Epidermal melanocyte (primary cell): ENCODE data around the gene SNRNP48.

ENCODE experiments used
- DNase-seq: peaks from one replicate; pipeline ENCODE4 v3.0.0; 2011; ENCODE audit warnings: low spot score; ENCODE audit not compliant: insufficient read length

SNRNP48 gene

DNA sequence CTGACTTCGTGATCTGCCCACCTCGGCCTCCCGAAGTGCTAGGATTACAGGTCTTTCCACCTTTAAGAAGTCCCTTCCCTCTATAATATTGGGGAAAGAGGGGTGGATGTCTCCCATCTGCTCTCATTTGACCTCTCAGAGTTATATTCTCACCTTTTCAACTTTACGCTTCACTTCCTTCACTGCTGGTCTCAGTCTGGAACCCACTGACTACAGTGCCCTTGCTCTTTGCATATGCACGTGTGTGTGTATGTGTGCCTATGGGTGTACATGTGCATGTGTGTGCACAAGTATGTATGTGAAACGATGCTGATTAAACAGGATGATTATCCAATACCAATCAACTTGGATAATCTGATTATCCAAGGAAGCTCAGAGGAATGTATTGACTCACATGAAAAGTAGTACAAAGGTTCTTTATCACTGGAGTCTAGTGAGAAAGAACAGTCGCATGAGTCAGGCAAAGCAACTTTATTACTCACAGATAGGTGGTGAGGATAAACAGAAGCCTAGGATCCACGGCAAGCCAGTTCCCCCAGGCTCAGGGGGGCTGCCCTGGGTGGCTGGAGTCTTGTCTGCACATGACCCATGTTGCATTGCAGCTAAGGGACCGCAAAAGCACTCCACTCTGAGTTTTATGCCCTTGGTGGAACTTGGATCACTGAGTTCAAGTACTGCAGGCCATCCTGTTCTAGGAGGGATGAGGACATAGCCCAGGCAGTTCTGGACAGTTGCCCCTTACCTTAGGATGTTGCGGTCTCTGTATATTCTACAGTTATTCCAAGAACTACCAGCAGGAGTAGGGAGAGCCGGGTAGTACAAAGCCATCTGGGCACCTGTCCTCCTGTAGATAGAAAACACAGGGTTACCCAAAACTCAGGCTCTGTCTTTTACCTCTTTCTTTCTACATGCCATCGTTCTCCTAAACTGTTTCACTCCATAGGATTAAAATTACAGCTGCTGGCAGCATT, 50.9 kb downstream of the SNRNP48 start:
- DNase-seq = no peak

DNA sequence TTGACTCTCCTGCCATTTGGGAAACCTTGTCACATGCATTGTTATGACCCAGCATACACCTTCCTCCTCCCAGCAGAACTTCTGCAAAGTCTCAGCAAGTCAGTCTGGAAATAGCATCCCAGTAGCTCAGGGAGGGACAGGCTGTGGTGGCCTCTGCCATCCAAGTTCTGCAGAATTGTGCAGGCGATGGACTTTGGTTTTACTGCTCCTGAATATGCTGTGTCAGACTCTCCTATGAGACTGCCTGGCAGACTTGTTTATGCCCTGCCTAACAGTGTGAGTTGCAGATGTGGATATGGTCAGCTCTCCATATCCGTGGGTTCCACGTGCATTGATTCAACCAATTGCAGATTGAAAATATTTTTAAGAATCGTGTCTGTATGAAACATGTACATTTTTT, 52.8 kb downstream of the SNRNP48 start:
- no peak for DNase-seq

DNA sequence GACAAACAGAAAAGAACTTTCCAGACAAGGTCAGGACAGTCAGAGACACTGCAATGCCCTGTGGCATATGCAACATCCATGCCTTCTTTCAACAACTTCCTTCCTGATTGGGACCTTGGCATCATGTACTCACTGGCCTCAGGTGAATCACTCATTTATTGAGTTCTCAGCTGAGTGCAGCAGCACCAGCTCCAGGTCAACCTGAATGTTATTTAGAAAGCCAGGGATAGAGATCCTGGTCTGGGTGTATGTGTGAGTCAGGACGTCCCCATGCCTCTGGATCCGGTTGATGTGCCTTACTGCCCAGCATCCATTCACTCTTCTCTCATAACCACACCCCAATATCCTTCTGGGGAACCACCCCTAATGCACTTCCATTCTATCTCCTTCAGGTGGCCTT, 54.4 kb downstream of the SNRNP48 start:
- no peak for DNase-seq

DNA sequence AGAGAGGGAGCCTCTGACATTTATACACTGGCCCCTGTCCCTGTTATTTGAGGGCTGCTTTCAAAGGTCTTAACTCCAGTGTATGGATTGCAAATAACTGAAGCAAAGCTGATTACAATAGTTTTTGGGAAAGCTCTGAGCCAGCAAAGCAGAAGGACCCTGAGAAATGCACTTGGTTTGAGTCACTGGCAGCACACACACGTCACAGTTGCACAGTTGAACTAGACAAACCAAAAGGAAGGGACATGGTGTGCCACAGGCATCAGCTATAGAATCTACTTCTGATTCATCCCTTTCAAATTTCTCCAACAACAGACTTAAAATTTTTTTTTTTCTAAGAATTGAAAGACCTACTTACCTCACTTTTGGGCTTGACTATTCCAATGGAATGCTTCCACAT, 56.4 kb downstream of the SNRNP48 start:
- DNase-seq = no peak

DNA sequence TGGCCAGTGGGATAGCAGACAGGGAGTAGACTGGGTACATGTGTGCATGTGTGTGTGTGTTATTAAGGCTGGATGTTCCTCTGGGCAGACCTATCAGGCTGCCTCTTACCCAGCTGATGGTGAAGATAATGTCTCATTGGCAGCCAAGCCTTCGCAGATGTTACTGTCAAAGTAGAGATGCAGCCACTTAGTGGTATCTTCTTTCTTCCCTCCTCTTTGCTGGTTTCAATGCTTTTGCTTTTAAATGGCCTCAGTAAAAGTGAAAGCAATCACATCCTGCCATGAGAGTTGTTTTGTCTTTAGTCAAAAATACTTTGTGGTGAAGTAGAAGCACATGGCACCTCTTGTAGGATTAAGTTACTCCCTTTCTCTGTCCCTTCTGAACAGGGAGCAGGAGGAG, 57.5 kb downstream of the SNRNP48 start:
- DNase-seq = no peak

DNA sequence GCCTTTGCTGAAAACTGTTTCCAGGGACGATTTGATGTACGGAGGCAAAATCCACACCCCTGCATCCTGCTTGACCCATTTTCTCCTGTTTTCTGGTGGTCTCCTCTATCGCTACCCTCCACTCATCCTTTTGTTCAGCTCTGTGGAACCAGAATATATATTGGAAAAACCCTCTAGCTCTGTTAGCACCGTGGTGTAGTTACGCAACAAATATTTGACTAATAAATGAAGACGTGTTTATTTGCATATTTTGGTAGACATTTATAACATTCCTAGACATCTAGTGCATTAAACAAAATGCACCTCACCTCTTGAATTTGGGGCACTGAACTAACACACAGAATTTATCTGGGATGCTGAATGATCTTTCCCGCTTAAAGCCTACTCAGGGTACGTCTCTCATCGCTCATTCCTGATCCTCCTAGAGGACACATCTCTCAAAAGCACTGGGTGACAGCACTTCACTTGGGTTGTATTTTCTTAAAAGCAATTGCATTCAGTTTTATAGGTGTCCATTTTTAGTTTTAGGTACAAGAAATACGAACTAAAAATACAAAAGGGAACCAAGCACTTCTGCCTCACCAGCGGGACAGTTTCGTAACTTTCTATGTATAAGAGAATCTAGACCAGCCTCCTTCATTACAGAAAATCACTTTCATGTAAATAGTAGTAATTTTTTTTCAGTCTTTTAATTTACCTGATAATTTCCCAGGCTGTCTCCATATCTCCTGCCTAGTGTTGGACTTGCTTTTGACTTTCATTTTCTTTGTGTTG, 59.2 kb downstream of the SNRNP48 start:
- DNase-seq = no peak

DNA sequence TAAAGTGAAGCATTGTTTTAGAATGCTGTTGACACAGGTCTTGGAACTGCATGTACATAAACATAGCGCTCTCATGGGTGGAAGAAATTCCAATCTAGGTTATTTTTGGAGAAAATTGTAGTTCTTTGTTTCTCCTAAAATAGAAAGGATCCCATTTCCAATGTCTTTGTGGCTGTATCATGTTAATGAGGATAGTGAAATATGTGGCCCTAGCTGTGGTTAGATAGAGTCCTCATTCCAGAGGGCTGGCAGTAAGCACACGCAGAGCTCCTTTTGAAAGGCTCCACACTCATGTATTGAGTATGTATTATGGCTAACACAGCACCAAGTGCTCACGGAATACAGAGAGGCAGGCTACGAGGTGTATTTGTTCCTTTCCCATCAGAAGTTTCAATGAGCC, 60.9 kb downstream of the SNRNP48 start:
- DNase-seq = no peak

DNA sequence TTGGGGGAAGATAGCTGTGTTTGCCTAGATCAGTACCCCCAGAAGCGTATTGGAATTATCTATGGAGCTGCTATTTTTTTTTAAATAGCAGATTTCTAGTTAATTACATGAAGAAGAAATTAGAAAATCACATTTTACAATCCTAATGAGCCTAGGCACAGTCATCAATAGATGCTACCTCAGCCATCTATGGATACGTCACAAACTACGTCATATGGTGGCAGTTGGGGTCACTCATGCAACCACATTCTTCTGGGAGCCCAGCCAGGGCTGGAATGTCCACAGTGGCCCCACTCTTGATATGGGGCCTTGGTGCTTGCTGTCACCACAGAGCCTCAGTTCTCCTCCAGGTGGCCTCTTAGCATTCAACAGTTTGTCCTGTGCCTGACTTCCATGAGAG, 63.0 kb downstream of the SNRNP48 start:
- no peak for DNase-seq

DNA sequence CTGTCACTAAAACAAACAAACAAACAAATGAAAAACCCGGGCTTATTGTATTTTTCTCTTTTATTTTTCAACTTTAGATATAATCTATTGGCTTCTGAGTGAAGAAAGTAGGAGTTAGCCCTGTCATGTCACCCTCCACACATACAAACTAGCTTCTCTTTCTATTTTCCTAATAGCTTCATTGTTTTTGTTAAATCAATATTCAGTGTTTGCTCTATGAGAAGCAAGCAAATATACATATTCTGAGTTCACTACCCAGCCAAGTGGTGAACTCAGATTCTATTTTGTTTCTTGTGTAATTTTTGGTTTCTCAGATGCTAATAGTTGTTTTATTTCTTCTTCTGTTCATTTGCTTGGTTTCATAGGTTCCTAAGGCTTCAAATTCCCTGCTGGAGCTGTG, 66.4 kb downstream of the SNRNP48 start:
- DNase-seq = no peak

DNA sequence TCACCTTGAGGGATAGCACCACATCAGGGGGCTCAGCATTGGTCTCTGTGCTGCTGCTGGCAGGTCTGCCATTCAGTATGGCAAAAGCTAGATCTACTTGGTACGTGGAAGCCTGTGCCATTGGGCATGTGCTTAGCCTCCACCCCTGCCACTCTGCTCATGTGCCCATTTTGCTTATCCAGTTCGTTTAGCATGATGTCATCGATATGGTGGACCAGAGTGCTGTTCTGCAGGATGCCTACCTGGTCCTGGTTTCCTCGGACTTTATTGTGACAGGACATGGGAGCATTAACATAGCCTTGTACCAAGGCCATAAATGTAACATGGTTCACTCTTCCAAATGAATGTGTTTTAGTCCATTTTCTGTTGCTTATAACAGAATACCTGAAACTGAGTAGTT, 68.5 kb downstream of the SNRNP48 start:
- no peak for DNase-seq

DNA sequence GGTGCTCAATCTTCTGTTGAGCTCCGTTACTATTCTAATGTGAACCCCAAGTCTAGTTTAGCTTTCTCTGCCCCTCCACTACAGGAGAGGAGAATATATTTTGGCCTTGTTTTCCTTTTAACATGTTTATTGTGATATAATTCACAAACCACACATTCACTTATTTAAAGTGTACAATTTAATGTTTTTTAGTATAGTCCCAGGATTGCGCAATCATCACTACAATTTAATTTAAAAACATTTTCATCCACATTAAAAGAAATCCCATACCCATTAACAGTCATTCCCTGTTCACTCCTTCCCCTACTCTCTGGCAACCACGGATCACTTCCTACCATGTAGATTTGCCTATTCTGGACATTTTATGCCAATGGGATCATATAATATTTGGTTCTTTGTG, 71.4 kb downstream of the SNRNP48 start:
- DNase-seq = no peak
